Chondrocyte (in vitro differentiated cells): Measurements from ENCODE around the gene ZNF629. TPM values are rescaled to one million over a fixed set of nuclear protein-coding genes. Genes with fewer than 3 reads are reported as not detected.

Experiments
- DNase-seq: peaks from one replicate; pipeline ENCODE4 v3.0.0; 2021; ENCODE audit warnings: mixed read lengths, low spot score
- H3K27ac Mint-ChIP-seq: one replicate; pipeline ENCODE4 v1.8.0; 2021; ENCODE audit warnings: mild to moderate bottlenecking, moderate library complexity, mixed read lengths; ENCODE audit not compliant: unreplicated experiment
- H3K27me3 Mint-ChIP-seq: 2 replicates; pipeline ENCODE4 v1.8.0; 2021; ENCODE audit warnings: low read depth, mixed read lengths
- H3K36me3 Mint-ChIP-seq: 2 replicates; pipeline ENCODE4 v1.8.0; 2021; ENCODE audit warnings: low read depth, mixed read lengths
- H3K4me1 Mint-ChIP-seq: 2 replicates; pipeline ENCODE4 v1.8.0; 2021; ENCODE audit warnings: low read depth, mild to moderate bottlenecking, mixed read lengths
- H3K4me3 Mint-ChIP-seq: one replicate; pipeline ENCODE4 v1.8.0; 2021; ENCODE audit warnings: mild to moderate bottlenecking, moderate library complexity, mixed read lengths; ENCODE audit not compliant: unreplicated experiment
- H3K9me3 Mint-ChIP-seq: 2 replicates; pipeline ENCODE4 v1.8.0; 2021; ENCODE audit warnings: low read depth, mixed read lengths
- total RNA-seq: library from RNA; stranded (reverse); gene quantifications from 3 replicates; pipeline ENCODE4 v1.2.1, GENCODE V29; 2021
- TF ChIP-seq, protein P1 (sequence below): fragments of 200-600 bp; sonication (generic); IDR thresholded peaks from 2 replicates; pipeline ENCODE4 v1.5.0; 2021; ENCODE audit warnings: antibody characterized with exemption, mild to moderate bottlenecking, moderate library complexity

ZNF629 gene
- total RNA-seq, 1 donor from 2014 or later, result 18.9 TPM

GRCh38 chr16:30741461-30741914, 45.5 kb downstream of the ZNF629 start:
- Mint-ChIP-seq H3K9me3 (no peaks in the 10 kb centered on the region), H3K27ac (peak overlapping the region; percentile 88), H3K4me3 (no peak overlapping the region), H3K36me3 (peaks cover 32% of the 10 kb centered on the region), H3K4me1 (peaks cover 23% of the 10 kb centered on the region), H3K27me3 (no peaks in the 10 kb centered on the region)
- DNase-seq, result no peak
- TF ChIP-seq, protein P1, sequence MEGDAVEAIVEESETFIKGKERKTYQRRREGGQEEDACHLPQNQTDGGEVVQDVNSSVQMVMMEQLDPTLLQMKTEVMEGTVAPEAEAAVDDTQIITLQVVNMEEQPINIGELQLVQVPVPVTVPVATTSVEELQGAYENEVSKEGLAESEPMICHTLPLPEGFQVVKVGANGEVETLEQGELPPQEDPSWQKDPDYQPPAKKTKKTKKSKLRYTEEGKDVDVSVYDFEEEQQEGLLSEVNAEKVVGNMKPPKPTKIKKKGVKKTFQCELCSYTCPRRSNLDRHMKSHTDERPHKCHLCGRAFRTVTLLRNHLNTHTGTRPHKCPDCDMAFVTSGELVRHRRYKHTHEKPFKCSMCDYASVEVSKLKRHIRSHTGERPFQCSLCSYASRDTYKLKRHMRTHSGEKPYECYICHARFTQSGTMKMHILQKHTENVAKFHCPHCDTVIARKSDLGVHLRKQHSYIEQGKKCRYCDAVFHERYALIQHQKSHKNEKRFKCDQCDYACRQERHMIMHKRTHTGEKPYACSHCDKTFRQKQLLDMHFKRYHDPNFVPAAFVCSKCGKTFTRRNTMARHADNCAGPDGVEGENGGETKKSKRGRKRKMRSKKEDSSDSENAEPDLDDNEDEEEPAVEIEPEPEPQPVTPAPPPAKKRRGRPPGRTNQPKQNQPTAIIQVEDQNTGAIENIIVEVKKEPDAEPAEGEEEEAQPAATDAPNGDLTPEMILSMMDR, result no peak

DNA sequence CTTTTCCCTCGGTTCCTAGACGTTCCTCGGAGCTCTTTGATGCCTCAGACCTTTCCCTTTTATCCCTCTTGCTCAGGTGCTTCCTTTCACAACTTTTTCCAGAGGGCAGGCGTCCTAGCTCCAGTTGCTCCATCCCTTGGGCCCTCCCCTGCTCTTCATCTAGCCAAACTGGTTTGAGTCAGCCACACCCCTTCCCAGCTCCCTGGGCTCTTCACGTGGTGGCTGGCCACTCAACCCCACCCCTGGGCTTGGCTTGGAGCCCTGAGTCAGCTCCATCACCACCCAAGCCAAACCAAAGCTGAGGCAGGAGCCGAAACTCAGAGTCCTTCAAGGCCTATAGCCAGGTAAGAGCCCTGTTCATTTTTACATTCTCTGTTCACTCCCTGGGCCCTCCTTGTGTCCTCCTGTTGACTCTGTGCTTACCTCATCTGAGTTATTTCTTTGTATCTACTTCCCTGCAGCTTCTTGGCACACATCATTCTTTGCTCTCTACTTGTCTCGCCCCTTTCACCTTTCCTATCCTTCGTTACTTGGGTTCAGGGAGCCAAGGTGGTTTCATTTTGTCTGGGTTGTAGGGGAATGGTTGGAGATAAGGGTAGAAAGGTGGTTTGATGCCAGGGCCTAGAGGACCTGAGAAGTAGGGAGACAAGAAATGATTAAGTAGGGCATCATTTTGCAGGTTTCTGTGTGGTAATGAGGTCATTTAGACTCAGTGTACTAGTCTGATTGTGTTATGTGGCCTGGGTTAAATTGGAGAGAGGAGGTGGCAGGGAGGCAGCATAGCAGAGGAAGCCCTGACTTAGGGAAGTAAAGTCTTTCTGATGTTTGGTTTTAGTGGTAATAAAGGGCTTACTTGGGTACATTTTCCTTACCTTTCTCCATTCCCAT, 46.4 kb downstream of the ZNF629 start:
- peak overlapping the region; percentile 88 for H3K27ac Mint-ChIP-seq
- H3K27me3 Mint-ChIP-seq, result no peaks in the 10 kb centered on the region
- DNase-seq, result no peak
- H3K36me3 Mint-ChIP-seq, result peaks cover 36% of the 10 kb centered on the region
- H3K4me3 Mint-ChIP-seq, result no peak overlapping the region
- H3K4me1 Mint-ChIP-seq, result peaks cover 23% of the 10 kb centered on the region
- TF ChIP-seq, protein P1, result no peak
- no peaks in the 10 kb centered on the region for H3K9me3 Mint-ChIP-seq

DNA sequence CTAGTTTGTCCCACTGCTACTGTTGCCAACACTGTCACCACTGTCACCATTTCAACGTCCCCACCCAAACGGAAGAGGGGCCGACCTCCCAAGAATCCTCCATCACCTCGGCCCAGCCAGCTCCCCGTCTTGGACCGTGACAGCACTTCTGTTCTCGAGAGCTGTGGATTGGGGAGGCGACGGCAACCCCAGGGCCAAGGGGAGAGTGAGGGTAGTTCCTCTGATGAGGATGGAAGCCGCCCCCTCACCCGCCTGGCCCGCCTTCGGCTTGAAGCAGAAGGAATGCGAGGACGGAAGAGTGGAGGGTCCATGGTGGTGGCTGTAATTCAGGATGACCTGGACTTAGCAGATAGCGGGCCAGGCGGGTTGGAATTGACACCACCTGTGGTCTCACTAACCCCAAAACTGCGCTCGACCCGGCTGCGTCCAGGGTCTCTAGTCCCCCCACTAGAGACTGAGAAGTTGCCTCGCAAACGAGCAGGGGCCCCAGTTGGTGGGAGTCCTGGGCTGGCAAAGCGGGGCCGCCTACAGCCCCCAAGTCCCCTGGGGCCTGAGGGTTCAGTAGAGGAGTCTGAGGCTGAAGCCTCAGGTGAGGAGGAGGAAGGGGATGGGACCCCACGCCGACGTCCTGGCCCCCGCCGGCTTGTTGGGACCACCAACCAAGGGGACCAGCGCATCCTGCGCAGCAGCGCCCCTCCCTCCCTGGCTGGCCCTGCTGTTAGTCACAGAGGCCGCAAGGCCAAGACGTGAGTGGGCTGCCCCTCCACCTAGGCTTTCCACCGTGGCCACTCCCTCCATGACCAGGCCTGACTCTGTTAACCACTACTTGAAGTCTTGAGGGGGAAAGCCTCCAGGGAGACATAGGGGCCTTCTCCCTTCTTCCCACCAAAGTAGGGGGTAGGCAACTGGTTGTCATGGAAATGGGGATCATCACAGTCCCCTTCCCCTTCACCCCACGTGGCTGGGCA, 47.7 kb downstream of the ZNF629 start:
- Mint-ChIP-seq H3K27me3 (no peaks in the 10 kb centered on the region), H3K27ac (peak overlapping the region; percentile 49), H3K4me1 (peaks cover 23% of the 10 kb centered on the region), H3K4me3 (no peak overlapping the region), H3K9me3 (no peaks in the 10 kb centered on the region), H3K36me3 (peaks cover 37% of the 10 kb centered on the region)
- TF ChIP-seq, protein P1, result no peak
- DNase-seq, result no peak

GRCh38 chr16:30737794-30738648, 49.0 kb downstream of the ZNF629 start:
- DNase-seq, result peak; percentile 62
- Mint-ChIP-seq H3K27me3 (no peaks in the 10 kb centered on the region), H3K36me3 (peaks cover 43% of the 10 kb centered on the region), H3K4me1 (peaks cover 23% of the 10 kb centered on the region), H3K27ac (no peak overlapping the region), H3K9me3 (no peaks in the 10 kb centered on the region), H3K4me3 (no peak overlapping the region)
- TF ChIP-seq, protein P1, result no peak
